ENCODE results near the gene TGFBR3. TPM values are rescaled to one million over a fixed set of nuclear protein-coding genes. Genes with fewer than 3 reads are reported as not detected.

Gene TGFBR3
- total RNA-seq, 1 experiment from 2014 or later: 12.2 TPM

DNA sequence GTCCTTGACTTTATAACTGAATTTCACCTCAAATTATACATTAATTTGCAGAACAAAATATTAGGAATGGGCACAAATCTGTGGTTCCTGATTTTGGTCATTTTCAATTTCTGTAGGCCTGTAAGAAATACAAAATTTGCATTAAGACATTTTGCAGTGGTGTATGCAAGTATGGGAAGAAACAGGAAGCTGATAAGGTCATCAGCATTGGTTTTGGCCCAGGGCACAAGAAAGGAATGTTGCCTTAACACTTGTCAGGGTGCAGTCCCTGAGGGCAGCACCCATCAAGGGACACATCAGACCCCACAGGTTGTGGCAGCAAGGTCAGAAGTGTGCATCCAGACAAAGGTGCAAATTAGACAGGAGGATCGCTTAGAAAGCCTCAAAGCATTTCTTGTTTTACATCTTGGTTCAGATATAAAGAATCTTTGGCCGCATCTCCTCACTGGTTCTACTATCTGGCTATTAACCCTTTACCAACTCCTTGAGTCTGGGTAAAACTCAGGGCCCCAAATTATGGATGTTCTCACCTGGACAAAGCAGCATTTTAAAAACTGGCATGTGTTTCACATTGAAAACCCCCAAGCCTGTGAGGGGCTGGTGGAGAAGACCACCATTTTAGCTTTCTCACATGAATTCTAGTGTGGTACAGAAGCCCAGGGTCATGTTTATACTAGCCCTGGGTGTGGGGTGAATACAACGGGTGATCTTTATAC is 202.9 kb downstream of the TGFBR3 start:
- intact Hi-C loops (cut with micrococcal nuclease; ENCODE audit: unreplicated experiment): no loop called here
- Mint-ChIP-seq H3K9me3 (ENCODE audit: unreplicated experiment) (no peaks in the 10 kb centered on the region), H3K4me1 (ENCODE audit: low read depth, unreplicated experiment) (peaks cover 8% of the 10 kb centered on the region), H3K27ac (ENCODE audit: unreplicated experiment) (no peak overlapping the region), H3K4me3 (ENCODE audit: unreplicated experiment) (no peak overlapping the region), H3K27me3 (ENCODE audit: insufficient read depth, unreplicated experiment) (no peaks in the 10 kb centered on the region), H3K36me3 (ENCODE audit: insufficient read depth, unreplicated experiment) (peaks cover 5% of the 10 kb centered on the region)
- Histone ChIP-seq H3K4me1 (no peaks in the 10 kb centered on the region), H3K9me3 (no peaks in the 10 kb centered on the region), H3K4me3 (ENCODE audit: low read depth, low read length) (no peak overlapping the region), H3K36me3 (ENCODE audit: control insufficient read depth, insufficient read depth, low read length) (no peaks in the 10 kb centered on the region), H3K27me3 (replicated peaks; ENCODE audit: control insufficient read depth, insufficient read depth, low read length) (no peaks in the 10 kb centered on the region)
- BruUV-seq (replicated peaks): no TSS peak
- ChIA-PET POLR2A (interaction anchor here (0.5 kb wide), 1 partner anchor 48 kb away, joined by 5 read pairs; no protein-coding TSS in a partner anchor), CTCF (no interaction called here)
- no peak for DNase-seq
- TF ChIP-seq CTCF (IDR thresholded peaks at IDR 0.05; ENCODE audit: insufficient read depth in 1 of 2, low read depth in 1 of 2, low read length in 1 of 2, severe bottlenecking in 1 of 2, unreplicated experiment in 1 of 2): no peak

DNA sequence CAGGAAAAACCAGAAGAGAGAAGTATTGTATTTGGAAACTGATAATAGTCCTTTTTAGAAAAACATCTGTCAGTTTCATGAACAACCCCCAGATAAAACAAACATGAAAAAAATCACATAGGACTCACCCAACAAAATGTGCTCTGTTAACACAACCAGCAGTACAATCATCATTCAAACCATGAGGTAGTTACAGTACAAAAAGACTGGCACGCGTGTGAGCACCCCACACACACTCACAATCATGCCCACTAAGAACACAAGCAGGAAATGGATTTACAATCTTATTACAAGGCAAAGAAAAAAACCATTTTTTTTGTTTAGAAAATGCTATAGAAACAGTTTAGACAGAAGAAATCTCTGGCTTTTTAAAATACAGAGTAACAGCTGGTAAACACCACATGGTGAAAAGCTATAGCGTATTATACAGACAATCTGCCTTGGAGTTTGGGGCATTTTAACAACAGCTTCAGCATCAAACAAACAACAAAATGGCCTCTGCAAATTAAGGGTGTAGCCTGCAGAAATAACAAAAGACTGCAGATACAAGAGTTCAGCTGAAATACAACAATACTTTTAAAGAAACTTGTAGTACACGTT is 205.3 kb downstream of the TGFBR3 start:
- Mint-ChIP-seq H3K4me1 (ENCODE audit: low read depth, unreplicated experiment) (peaks cover 6% of the 10 kb centered on the region), H3K9me3 (ENCODE audit: unreplicated experiment) (no peaks in the 10 kb centered on the region), H3K27me3 (ENCODE audit: insufficient read depth, unreplicated experiment) (no peaks in the 10 kb centered on the region), H3K27ac (ENCODE audit: unreplicated experiment) (no peak overlapping the region), H3K4me3 (ENCODE audit: unreplicated experiment) (no peak overlapping the region), H3K36me3 (ENCODE audit: insufficient read depth, unreplicated experiment) (peaks cover 5% of the 10 kb centered on the region)
- no peak for TF ChIP-seq CTCF (IDR thresholded peaks at IDR 0.05; ENCODE audit: insufficient read depth in 1 of 2, low read depth in 1 of 2, low read length in 1 of 2, severe bottlenecking in 1 of 2, unreplicated experiment in 1 of 2)
- Histone ChIP-seq H3K27me3 (replicated peaks; ENCODE audit: control insufficient read depth, insufficient read depth, low read length) (no peaks in the 10 kb centered on the region), H3K4me1 (no peaks in the 10 kb centered on the region), H3K36me3 (ENCODE audit: control insufficient read depth, insufficient read depth, low read length) (no peaks in the 10 kb centered on the region), H3K9me3 (no peaks in the 10 kb centered on the region), H3K4me3 (ENCODE audit: low read depth, low read length) (no peak overlapping the region)
- DNase-seq: no peak
- POLR2A ChIA-PET: no interaction called here
- CTCF ChIA-PET: interaction anchor here (0.7 kb wide), 1 partner anchor 316 kb away, joined by 3 read pairs; no protein-coding TSS in a partner anchor
- intact Hi-C loops (cut with micrococcal nuclease; ENCODE audit: unreplicated experiment): no loop called here
- no TSS peak for BruUV-seq (replicated peaks)

DNA sequence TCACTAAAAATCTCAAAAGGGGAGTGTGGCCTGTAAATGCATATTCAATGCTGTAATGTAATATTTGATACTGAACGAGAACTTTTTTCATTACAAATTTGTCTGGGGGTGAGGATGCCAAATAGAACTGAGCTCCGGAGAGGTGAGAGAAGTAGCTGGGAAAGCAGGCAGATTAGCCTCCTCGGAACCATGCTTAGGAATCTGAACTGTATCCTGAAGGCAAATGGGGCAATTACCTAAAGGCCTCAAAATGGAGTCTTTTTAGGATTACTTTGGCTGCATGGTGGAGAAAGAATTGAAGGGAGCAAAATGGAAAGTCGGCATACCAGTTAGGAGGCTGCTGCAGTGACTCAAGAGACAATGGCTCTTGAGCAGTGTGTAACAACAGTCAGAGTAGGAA is 206.5 kb downstream of the TGFBR3 start:
- H3K27ac Mint-ChIP-seq (ENCODE audit: unreplicated experiment): no peak overlapping the region
- no peaks in the 10 kb centered on the region for H3K27me3 Mint-ChIP-seq (ENCODE audit: insufficient read depth, unreplicated experiment)
- CTCF ChIA-PET: no interaction called here
- Histone ChIP-seq H3K9me3 (no peaks in the 10 kb centered on the region), H3K4me1 (no peaks in the 10 kb centered on the region), H3K4me3 (ENCODE audit: low read depth, low read length) (no peak overlapping the region), H3K36me3 (ENCODE audit: control insufficient read depth, insufficient read depth, low read length) (no peaks in the 10 kb centered on the region), H3K27me3 (replicated peaks; ENCODE audit: control insufficient read depth, insufficient read depth, low read length) (no peaks in the 10 kb centered on the region)
- intact Hi-C loops (cut with micrococcal nuclease; ENCODE audit: unreplicated experiment): no loop called here
- no peak for TF ChIP-seq CTCF (IDR thresholded peaks at IDR 0.05; ENCODE audit: insufficient read depth in 1 of 2, low read depth in 1 of 2, low read length in 1 of 2, severe bottlenecking in 1 of 2, unreplicated experiment in 1 of 2)
- DNase-seq: no peak
- no peak overlapping the region for H3K4me3 Mint-ChIP-seq (ENCODE audit: unreplicated experiment)
- peaks cover 5% of the 10 kb centered on the region for H3K36me3 Mint-ChIP-seq (ENCODE audit: insufficient read depth, unreplicated experiment)
- POLR2A ChIA-PET: no interaction called here
- BruUV-seq (replicated peaks): no TSS peak
- no peaks in the 10 kb centered on the region for H3K9me3 Mint-ChIP-seq (ENCODE audit: unreplicated experiment)
- H3K4me1 Mint-ChIP-seq (ENCODE audit: low read depth, unreplicated experiment): peaks cover 6% of the 10 kb centered on the region
